Stimulated activated CD8-positive, alpha-beta memory T cell treated with anti-CD3 and anti-CD28 coated beads, Interleukin-2, amount 100 ng/mL, for 1 hour (primary cell): Measurements from ENCODE around the gene DIP2A.
"Not testable (repeated sequence)": the region's sequence is repeated elsewhere in the genome, so short reads cannot be mapped to it uniquely, and the experiment has no call there.

Source experiments
- DNase-seq, 2 donors: peaks; one replicate each; pipeline ENCODE4 v3.0.0-alpha.2; 2020; ENCODE audit warnings: low read depth in 2 of 2

Gene DIP2A

DNA sequence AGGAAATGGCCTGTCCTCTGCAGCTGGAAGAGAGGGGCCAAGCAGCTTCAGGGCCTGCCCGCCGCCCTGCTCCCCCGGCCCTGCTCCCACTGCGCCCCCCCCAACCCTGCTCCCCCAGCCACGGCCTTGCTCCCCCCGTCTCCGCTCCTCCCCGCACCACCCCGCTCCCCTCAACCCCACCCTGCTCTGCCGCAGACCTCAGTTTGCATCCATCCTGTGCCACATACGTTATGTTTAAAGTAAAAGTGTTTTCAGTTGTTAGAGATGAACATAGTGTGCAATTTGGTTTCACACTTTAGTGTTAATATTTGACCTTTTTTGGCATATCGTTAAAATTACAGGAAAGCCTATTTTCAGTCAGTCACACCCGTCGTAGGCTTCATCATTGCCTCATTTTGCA lies 34.1 kb upstream of the DIP2A start:
- DNase-seq, result no peak

DNA sequence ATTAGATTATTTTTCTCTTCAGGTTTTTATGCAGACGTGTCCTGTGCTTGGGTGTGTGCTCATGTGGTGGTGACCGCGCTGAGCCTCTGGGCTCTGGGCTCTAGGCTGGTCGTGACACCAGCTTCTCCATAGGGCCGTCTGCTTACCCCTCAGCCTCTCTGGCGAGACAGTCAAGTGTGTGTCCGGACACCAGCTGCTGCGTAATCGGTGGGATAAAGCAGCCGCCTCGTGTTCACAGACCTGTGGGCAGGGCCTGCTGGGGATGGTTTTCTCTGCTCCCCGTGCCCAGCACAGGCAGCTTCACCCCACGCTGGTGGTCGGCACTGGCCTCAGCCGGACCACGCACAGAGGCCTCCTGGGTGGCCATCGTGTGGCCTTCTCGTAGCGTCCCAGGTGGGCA lies 33.6 kb upstream of the DIP2A start:
- DNase-seq, result no peak

DNA sequence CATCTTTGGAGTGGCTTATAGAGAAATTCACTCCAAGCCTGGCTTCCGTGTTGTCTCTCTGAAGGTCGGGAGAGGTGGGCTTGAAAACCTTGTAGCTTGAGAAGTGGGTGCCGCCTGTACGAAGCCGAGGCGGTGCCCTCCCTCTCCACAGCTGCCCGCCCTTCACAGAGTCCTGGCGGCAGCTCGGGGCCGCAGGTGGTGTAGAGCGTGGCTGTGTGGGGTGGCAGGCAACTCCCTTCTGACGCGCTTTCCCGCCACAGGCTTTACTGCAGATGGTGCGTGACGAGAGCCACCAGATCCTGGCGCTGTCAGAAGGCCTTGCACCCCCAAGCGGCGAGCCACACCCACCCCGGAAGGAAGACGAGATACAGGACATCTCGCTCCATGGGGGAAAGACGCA lies 33.1 kb upstream of the DIP2A start:
- DNase-seq, result peak; percentile 29 to 49

- no peak for DNase-seq
These were observed 32.2 kb upstream of the DIP2A start for GRCh38 chr21:46426313-46427046.

DNA sequence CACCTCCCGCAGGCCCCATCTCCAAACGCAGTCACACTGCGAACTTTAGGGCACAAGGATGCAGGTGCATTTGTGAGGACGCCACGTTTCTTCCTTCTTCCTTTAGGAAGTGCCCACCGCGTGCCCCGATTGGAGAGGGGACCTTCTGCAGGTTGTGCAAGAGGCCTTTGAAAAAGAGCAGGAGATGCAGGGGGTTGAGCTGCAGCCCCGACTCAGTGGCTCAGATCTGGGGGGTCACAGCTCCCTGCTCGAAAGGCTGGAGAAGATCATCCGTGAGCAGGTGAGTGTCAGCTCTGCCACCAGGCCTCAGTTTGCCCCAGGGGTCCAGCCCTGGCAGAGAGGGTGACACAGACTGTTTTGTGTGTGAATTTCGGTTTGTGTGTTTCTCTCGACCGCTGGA lies 31.2 kb upstream of the DIP2A start:
- no peak for DNase-seq

DNA sequence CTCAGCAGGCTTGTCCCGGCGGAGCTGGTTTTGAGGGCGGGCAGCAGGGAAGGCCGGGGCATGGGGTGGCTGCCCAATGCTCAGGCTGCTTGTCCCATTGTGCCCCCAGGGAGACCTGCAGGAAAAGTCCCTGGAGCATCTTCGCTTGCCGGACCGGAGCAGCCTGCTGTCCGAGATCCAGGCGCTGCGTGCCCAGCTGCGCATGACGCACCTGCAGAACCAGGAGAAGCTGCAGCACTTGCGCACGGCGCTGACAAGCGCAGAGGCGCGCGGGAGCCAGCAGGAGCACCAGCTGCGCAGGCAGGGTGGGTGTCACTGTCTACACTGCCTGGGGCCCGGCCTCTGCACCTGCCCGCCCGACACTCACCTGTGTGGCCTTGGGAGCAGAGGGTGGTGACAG lies 30.4 kb upstream of the DIP2A start:
- DNase-seq, result no peak

DNA sequence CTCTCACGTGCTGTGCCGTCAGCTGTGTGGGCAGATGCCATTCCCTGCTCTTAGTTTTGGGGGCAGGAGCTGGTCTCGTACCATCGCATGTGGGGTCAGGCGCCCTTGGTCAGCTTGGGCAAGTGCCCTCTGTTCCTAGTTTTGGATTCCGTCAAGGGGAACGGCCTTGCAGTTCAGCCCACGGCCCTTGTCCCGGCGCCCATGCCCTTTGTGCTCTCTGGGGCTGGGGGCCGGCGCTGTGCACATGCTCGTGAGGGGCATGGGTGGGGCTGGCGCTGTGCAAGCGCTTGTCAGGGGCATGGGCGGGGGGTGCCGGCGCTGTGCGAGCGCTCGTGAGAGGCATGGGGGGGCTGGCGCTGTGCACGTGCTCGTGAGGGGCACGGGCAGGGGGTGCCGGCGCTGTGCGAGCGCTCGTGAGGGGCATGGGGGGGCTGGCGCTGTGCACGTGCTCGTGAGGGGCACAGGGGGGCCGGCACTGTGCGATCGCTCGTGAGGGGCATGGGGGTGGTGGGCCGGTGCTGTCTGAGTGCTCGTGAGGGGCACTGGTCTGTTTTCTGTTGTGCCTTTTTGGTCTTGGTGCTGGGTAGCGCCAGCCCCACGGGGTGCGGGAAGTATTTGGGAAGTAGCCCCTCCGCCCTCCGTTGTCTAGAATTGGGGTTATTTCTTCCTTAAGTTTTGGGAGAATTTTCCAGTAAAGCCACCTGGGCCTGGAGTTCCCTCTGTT lies 29.5 kb upstream of the DIP2A start:
- no peak for DNase-seq

GRCh38 chr21:46429754-46430681 lies 28.7 kb upstream of the DIP2A start:
- DNase-seq, result no peak

DNA sequence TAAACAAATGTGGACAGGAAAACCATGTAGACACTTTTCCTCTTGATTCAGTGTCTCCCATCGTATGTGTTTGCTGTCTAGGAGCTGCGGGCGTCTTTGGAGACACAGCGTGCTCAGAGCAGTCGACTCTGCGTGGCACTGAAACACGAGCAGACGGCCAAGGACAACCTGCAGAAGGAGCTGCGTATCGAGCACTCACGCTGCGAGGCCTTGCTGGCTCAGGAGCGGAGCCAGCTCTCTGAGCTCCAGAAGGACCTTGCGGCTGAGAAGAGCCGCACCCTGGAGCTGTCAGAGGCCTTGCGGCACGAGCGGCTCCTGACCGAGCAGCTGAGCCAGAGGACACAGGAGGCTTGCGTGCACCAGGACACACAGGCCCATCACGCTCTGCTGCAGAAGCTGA lies 27.2 kb upstream of the DIP2A start:
- no peak for DNase-seq

DNA sequence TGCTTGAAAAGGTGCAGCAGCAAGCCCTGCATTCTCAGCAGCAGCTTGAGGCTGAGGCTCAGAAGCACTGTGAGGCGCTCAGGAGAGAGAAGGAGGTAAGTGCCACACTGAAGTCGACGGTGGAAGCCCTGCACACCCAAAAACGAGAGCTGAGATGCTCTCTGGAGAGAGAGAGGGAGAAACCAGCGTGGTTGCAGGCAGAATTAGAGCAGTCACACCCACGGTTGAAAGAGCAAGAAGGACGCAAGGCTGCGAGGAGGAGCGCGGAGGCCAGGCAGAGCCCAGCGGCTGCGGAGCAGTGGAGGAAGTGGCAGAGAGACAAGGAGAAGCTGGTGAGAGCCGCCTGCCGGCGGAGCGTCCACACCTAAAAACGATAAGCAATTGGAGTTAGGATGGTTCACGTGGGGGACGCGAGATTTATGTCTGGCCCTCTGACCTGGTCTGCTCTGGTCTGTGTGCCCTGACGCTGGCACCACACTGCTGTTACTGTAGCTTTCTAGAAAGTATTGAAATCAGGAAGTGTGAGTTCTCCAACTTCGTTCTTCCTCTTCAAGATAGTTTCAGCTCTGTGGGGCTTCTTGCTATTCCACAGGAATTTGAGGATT lies 26.7 kb upstream of the DIP2A start:
- DNase-seq, result no peak

DNA sequence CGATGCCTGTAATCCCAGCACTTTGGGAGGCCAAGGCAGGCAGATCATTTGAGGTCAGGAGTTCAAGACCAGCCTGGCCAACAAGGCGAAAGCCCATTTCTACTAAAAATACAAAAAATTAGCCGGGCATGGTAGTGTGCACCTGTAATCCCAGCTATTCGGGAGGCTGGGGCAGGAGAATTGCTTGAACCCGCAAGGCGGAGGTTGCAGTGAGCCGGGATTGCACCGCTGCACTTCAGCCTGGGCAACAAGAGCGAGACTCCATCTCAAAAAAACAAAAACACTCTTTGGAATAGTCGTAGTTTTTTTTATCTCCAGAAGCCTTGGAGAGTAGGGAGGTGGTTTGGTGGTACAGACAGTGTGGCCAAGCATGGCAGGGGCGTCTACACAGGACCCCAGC lies 25.6 kb upstream of the DIP2A start:
- not testable (repeated sequence) for DNase-seq

- no peak for DNase-seq
These were observed 24.3 kb upstream of the DIP2A start for GRCh38 chr21:46434322-46434958.

DNA sequence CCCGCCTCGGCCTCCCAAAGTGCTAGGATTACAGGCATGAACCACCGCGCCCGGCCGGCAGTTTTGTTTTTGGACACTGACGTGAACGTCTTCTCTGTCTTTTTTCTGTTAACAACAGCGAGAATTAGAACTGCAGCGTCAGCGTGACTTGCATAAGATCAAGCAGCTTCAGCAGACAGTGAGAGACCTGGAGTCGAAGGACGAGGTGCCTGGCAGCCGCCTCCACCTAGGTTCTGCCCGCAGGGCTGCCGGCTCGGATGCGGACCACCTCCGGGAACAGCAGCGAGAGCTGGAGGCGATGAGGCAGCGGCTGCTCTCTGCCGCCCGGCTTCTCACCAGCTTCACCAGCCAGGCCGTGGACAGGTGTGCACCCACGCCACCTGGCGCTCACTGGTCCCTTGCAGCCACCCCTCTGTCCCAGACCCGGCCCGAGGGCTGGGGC lies 22.9 kb upstream of the DIP2A start:
- no peak for DNase-seq

- no peak for DNase-seq
These were observed 22.1 kb upstream of the DIP2A start for GRCh38 chr21:46436621-46437020.

DNA sequence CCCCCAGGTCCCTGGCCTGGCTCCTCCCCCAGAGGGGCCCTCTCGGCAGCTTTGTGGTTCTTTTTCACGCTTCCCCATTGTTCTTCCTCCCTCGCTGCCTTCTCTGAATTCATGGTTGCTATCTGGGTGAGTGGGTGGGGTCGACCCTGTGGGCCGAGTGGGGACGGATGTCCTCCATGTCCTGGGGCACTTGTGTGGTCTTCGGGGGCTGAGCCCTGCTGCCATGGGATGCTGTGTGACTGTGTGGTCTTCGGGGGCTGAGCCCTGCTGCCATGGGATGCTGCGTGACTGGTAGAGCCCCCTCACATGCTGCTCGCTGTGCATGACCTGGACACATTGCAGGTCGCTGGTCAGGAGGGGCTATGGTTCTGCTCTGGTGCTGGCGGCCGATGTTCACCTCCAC lies 21.6 kb upstream of the DIP2A start:
- DNase-seq, result no peak

- no peak for DNase-seq
These were observed 21.2 kb upstream of the DIP2A start for GRCh38 chr21:46437511-46437910.

GRCh38 chr21:46438241-46438640 lies 20.4 kb upstream of the DIP2A start:
- no peak for DNase-seq

- no peak for DNase-seq
These were observed 18.8 kb upstream of the DIP2A start for GRCh38 chr21:46439906-46440305.

DNA sequence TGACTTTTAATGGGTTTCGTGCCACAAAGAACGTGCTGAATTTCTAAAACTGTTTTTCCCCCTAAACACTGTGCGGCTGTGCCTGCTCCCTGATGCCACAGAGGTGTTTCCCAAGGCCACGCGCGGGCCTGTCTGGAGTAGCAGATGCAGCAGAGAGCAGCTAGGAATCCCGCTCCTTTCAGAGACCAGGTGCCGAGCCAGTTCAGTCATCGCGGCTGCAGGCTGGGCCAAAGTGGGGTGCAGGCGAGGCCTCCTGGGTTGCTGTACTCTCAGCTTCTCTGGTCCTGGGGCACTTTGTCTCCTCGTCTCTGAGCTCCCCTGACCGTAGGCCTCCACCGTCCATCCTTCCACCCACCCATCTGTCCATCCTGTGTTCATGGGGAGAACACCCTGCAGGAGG lies 17.4 kb upstream of the DIP2A start:
- DNase-seq, result no peak

DNA sequence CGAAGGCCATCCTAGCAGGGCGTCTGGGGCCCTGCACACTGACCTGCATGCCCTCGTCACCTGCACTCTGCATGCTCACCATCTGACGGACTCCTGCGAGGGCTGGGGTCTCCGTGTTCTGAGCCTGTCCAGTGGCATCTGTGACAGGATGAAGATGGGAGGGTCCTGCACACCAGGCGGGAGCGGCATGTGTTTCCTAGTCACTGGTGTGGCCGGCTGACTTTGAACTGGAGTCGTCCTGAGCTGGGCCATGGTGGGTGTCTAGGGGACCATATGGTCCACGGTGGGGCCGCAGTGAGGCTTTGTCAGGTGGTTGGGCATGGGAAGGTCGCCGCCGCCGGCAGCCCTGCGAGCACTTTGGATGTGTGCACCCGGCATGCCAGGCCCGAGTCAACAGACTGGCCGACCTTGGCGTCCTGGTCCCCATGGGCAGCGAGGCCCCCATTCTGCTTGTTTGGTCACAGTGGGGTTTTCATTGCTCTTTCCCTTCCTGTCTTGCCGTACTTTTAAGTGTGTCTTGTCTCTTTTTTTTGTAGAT lies 16.7 kb upstream of the DIP2A start:
- no peak for DNase-seq

GRCh38 chr21:46442938-46443337 lies 15.8 kb upstream of the DIP2A start:
- DNase-seq, result no peak
